Umbilical cord (tissue), 2 donors: ENCODE results near the gene FNTB. TPM values are rescaled to one million over a fixed set of nuclear protein-coding genes. Genes with fewer than 3 reads are reported as not detected.
A peak's percentile ranks its signal among the peaks of the same experiment; 100 is the strongest.
"Not testable (repeated sequence)": the region's sequence is repeated elsewhere in the genome, so short reads cannot be mapped to it uniquely, and the experiment has no call there.

Experiments
- DNase-seq: peaks from one replicate; pipeline ENCODE4 v3.0.0-alpha.2; 2015; ENCODE audit warnings: low spot score
- total RNA-seq: library from RNA; depleted of rRNA; stranded (reverse); fragments of >200 nt; gene quantifications from one replicate; pipeline ENCODE4 v1.2.3, GENCODE V29; 2014; ENCODE audit warnings: low replicate concordance; ENCODE audit not compliant: insufficient read depth

Gene FNTB
- total RNA-seq, 1 donor from 2014 or later: 5.5 TPM

DNA sequence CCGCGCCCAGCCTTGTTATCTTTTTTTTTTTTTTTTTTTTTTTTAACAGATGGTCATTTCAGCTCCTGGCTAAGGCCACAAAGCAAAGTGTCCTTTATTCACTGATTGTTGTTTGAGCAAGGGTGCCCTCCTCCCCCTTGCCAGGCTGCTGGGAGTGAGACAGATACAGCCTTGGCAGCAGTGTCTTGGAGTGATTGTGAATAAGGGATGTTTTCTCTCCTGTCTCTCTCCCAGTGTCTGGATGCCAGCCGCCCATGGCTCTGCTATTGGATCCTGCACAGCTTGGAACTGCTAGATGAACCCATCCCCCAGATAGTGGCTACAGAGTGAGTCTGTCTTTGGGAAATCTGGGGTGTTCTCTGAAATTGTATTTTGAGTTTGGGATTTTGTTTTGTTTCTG lies 28.7 kb downstream of the FNTB start:
- no peak for DNase-seq

DNA sequence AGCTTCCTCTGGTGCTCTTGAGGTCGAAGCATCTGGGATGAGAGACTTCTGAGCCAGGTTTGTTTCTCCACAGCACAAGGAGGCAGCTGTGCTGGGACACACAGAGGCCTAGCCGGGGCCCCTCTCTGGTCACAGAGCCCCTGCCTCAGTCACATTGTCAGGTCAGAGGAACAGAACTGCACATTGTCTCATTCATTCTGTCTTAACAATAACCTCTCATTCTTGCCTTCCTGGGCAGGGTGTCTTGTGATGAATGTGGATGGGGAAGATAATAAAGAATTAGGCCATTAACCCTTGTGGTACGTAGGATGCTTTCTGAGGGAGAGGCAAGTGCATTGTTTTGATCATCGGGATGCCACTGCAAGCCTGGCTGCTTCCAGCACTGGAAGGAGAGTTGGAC lies 29.8 kb downstream of the FNTB start:
- DNase-seq: no peak

DNA sequence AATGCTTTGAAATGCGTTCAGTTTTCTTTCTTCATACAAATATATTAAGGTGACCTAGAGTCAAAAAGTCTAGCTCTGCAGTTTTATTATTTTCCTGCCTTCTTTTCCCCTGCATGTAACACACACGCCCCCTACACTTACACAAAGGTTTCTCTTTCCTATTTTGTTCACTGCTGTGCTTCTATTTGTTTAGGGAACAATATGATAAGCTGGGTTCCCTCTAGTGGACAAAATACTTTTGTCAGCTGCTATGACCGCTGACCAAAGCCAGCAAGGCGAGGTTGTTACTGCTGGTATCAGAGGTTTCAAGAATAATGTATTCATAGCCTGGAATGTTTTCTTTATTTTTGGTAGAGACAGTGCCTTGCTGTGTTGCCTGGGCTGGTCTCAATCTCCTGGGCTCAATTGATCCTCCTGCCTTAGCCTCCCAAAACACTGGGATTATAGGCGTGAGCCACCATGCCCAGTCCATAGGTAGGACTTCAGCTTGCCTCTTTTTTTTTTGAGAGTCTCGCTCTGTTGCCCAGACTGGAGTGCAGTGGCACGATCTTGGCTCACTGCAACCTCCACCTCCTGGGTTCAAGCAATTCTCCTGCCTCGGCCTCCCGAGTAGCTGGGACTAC lies 33.4 kb downstream of the FNTB start:
- peak; percentile 70 for DNase-seq

DNA sequence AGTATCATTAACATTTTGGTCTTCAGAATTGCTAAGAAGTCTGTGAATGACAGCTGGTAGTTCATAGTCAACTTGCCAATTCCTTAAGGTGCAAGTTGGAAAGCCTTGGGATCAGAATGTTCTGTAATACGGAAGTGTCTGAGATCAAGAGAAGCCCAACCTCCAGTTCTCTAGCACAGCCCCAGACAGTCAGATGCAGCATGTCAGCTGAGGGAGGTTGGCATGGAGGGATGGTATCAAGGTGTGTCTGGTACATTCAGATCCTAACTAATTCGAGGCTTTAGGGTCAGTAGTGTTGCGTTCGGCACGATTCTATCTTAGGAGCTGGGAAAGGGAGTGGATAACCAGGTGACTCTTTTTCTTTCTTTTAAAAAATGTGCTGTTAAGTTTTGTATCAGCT lies 38.3 kb downstream of the FNTB start:
- no peak for DNase-seq

DNA sequence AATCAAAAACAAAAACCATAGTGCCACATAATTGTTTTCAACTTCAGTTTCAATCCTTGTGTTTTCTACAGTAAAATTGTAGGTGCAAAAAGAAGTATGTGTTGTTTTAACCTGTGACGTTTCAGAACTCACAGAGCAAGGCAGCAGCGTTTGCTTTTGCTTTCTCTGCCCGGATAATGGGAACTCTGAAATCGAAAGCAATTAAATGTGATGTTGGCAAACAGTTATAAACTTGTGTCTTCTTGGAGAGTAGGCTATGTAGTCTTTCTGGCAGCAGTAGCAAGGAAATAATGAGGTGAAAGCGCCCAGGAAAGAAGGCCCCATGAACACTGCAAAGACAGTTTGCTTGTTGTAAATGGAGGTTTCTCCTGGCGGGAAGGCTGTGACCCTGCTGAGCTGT lies 39.1 kb downstream of the FNTB start:
- DNase-seq: no peak

DNA sequence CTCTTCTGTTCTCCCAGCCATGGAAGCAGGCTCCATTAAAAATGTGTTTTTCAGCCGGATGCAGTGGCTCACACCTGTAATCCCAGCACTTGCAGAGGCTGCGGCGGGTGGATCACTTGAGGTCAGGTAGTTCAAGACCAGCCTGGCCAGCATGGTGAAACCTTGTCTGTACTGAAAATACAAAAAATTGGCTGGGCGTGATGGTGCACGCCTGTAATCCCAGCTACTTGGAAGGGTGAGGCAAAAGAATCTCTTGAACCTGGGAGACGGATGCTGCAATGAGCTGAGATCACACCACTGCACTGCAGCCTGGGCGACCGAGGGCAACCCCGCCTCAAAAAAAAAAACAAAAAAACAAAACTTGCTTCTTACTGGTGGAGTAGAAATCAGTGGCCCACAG lies 39.8 kb downstream of the FNTB start:
- no peak for DNase-seq

DNA sequence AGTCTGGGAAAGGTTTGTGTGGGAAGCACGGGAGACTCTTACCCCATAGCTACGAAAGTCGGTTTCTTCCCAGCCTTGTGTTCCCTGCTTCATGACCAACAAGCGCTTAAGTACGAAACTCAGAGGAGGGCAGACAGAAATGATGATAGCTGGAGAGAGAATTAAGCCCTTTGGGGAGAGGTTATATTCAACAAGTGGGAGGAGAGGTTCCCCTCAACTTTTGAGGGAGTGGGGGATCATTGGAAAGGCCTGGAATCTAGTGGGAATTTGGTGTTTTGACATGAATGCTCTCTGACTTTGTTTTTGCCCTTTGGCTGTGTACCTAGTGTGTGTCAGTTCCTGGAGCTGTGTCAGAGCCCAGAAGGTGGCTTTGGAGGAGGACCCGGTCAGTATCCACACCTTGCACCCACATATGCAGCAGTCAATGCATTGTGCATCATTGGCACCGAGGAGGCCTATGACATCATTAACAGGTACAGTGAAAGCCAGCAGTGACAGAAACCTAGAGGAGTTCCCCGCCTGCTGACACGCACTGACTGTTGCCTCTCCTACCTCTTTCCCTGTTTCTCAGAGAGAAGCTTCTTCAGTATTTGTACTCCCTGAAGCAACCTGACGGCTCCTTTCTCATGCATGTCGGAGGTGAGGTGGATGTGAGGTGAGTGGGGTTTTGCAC lies 40.6 kb downstream of the FNTB start:
- no peak for DNase-seq

DNA sequence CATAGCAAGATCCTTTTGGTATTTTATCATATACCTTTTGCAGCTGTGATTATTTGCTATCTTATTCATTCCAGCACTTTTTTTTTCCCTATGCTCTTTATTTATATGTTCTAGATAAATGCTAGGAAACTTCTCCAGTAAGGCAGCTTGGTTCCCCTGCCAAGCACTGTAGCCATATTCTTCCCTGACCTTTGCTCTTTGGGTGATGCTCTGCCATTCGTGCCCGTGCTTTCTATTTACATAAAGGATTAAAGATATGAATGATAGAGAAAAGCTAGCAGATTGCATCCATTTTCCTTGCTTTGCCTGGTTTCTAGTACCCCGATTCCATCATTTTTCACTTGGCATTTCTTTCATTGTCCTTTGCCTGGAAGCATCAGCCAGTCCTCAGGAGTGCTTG lies 42.2 kb downstream of the FNTB start:
- DNase-seq: no peak

DNA sequence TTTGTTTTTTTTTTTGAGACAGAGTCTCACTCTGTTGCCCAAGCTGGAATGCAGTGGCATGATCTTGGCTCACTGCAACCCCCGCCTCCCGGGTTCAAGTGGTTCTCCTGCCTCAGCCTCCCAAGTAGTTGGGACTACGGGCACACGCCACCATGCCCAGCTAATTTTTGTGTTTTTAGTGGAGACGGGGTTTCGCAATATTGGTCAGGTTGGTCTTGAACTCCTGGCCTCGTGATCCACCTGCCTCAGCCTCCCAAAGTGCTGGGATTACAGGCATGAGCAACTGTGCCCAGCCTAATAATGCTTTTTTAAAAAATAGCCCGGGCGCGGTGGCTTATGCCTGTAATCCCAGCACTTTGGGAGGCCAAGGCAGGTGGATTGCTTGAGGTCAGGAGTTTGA lies 44.6 kb downstream of the FNTB start:
- DNase-seq: not testable (repeated sequence)

DNA sequence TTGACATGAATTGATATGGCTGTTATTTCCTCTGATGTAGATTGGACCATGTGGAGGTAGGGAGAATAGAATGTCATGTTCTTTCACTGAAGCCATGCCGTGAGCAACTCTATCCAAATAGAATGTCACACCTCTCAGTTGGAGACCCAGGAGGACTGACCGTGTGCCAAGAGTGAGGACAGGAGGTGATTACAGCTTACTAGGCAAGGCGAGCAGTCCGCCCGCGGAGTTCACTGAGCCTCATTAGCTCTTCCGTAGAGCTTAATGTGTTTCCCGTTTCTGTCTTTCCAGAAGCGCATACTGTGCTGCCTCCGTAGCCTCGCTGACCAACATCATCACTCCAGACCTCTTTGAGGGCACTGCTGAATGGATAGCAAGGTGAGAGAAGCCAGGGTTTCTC lies 45.6 kb downstream of the FNTB start:
- DNase-seq: no peak

DNA sequence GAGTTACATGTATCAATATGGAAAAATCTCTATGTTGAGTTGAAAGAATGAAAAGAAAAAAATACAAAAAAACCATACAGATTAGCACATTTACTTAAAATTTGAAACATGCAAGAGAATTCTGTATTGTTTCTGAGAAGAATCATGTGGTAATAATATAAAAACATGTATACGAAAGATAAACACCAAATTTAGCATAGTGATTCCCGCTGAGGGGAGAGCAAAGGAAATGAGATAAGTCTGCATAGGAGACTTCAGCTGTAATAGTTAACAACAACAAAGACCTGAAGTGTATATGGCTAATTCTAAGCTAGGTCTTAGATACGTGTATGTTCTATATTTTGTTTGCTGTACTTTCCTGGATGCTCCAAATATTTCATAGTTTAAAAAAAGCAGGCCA lies 46.5 kb downstream of the FNTB start:
- no peak for DNase-seq

DNA sequence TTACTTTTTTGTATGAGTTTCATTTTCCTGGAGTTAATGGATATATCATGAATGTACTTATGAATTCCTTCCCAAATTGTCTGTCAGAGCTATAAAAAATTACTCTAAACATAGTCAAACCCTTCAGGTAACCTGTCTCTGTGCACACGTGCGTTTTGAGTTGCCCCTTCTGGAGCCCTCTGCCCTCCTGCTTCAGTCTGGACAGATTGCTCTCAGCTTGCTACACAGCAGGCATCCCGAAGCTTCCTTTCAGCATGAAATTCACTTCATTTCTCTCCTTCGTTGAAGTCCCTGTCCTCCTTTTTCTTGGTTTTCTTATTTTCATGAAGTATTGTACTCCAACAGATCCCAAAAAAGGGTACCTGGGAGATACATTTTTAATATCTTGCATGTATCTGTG lies 47.3 kb downstream of the FNTB start:
- DNase-seq: no peak

DNA sequence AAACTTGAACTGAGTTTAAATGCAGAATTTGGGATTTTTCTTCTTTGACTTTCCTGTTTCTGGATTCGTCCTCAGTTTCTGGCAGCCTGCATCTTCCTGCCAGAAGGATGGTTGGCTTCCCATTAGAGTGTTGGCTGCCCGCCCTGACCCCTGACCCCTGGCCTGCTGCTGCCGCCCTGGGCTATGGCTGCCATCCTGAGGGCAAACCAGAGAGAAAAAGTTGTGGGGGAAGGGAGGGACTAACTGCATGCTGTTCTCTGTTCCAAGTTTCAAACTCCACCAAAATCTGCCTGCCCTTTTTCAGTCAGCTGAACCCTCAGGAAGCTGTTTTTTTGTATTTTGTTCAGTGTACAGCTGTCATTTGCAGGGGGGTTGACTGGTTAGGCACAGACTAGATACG lies 48.4 kb downstream of the FNTB start:
- DNase-seq: no peak

DNA sequence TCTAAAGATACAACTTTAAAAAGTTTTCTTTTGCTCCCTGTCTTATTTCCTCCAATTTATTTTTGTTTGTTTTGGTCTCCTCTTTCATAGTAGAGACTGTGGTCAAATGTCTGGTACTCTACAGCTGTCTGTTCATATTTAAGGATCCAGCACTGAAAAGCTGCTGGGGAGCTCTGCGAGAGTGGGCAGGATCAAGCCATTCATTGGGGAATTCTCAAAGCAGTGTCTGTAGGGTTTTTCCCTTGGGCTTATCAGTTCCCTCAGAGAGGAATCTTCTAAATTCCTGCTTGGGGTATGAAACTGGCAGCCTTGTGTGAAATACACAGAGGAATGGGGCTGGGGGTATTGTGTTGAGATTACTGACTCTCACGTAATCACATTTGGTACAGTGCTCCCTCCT lies 52.3 kb downstream of the FNTB start:
- no peak for DNase-seq

DNA sequence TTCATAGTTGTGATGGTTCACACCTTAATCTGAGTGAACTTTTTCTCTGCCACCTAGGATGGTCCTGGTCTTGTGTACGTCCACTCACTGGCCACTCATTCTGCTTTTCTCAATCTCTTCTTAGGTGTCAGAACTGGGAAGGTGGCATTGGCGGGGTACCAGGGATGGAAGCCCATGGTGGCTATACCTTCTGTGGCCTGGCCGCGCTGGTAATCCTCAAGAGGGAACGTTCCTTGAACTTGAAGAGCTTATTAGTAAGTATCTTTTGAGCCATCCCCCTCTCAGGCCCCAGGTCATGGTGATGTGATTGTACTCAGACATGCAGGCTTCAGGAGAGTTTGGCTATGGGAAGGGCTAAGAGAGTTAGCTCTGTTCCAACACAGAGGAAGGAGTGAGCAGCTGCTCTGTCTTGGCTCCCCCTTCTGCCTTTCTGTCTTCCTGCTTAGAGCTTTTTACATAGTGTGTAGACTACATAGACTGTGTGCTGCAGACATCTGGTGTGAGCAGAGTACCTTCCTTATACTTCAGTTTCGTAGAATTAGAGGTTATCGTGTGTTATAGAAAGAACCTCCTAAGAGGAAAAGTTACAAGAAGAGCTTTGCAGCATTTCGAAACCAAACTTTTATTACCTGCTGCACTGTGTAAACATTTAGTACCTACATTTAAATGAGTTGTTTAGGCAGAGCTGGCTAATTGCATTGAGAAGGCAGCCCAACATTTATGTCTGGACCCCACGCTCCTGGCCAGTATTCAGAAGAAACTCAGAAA lies 54.2 kb downstream of the FNTB start:
- DNase-seq: no peak

DNA sequence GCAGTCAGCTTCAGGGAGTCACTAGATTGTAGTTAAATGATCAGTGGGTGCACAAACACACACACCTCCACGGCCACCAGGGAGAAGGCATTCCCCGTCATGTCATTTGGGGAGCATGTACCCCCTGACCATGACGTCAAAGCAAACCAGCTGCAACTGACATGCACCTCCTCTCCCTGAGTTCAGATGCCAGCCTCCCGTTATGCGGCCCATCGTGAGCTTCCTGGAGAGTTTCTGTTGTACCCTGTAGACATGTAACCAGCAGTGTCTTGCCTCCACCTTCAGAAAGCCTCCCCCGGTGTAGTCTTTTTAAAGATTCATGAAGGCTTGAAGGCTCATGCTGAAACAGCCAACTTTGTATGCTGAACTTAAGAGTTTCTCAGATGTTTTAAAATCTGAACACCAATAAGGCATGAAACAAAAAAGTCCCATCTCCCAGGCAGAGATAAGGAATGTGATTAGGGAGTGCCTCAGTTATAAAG lies 54.8 kb downstream of the FNTB start:
- no peak for DNase-seq

DNA sequence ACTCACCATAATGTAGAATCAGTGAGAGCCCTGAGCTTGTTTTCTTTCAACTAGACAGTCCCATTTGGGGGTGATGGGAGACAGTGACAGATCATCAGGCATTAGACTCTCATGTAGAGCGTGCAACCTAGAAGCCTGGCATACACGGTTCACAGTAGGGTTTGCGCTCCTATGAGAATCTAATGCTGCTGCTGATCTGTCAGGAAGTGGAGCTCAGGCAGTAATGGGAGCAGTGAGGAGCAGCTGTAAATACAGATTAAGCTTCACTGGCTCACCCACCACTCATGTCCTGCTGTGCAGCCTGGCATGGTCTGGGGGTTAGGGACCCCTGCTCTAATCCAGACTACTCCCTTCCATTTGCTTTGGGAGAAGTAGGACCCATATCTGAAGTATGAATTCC lies 55.6 kb downstream of the FNTB start:
- no peak for DNase-seq

DNA sequence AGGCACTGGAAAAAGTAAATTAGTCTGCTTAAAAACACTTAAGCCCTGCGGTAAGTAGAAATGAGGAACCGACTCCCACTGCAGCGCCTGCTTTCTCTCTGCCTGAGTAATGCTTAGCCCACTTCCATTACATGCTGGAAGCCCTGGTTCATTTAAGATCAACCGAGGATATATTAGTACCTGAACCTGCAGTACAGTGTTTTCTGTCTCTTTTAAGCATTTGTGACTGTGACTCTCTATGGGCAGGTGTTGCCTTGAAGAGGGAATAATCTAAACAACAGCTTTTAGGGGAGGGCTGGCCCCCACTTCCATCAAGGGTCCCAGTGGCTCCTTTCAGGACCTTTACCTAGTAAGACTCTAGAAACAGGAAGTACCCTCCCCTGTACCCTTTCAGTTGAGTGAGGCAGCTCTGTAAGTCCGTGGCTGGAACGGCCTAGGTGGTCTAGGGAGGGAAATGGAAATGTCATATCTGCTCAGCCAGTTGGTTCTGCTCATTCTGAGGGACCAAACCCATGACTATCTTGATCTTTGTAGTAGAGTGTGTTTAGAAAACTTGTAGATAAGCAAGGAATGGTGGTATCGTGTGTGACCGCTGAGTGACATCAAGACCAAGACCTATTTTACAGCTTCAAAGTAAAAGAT lies 56.2 kb downstream of the FNTB start:
- DNase-seq: no peak

DNA sequence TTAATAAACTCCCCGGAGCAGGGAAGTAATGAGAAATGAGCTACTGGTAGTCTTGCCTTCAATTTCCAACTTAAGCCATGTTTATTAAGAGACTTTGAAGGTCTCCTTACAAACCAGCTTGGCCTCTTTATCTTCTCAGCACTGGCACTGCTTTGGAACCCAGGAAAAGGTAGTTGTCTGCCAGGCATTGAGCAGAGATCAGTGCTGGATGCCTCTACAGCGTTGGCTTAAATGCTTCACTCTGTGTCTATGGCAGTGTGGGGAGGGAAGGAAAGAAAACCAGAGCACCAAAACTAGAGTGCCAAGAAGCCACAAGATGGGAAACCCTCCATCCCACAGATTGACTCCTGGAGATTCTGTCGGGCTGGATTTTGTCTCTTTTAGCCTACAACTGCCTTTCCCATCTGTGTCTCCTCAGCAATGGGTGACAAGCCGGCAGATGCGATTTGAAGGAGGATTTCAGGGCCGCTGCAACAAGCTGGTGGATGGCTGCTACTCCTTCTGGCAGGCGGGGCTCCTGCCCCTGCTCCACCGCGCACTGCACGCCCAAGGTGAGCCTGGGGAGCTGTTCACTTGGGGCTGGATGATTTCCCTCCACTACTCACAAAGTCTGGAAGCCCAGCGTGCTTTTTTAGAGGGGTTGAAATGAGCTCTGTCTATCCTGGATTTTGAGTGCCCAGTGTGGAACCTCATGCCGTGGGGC lies 57.3 kb downstream of the FNTB start:
- DNase-seq: no peak

DNA sequence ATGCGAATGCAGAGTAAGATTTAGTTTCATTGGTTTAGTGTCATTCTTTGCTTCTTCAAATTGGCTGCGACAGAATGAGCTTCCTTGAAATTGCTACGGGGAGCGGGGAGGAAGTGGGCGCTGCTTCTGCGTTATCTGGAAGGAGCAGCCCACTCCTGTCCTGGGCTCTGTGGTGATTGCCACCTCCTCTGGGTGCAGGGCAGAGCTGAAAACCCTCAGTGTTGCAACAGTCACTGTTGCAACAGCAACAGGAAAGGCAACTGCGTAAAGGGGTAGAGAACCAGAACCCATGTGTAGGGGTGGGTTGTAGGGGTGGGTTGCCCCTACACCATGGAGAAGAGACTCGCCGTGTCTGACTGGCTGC lies 57.9 kb downstream of the FNTB start:
- DNase-seq: peak; percentile 22

DNA sequence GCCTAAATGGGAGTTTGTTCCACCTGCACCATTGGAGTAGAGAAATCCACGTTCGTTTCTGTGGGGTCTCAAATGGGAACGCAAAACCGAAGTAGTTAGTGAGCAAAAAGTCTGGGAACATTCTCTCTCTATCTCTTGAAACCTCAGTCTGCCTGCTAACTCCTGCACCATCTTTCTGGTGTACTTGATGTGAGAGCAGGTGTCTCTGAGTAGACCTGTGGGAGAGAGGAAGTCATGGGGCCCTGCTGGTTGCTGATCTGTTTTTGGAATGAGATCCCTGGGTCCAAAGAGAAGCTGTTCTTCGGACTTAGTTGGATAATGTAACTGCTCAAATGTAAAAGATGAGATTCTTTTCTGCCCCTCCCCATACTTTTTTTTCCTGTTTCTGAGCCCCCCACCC lies 58.3 kb downstream of the FNTB start:
- DNase-seq: no peak

DNA sequence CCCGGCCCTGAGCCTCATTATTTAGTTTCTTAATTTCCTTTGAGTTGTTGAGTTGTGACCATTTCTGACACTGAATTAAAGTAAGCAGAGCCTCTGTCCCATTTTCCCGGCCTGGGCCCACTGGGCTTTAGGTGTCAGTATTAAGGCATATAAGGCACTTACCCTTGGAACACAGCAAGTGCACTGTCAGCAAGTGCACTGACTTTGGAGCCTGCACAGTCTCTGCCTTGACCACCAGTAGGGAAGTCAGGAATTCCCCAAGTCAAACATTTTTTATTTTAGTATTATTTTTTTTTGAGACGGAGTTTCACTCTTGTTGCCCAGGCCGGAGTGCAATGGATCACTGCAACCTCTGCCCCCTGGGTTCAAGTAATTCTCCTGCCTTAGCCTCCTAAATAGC lies 59.0 kb downstream of the FNTB start:
- DNase-seq: no peak
